NCI-H524 (cell line): ENCODE results near the gene OSCP1.
"Not testable (repeated sequence)": the region's sequence is repeated elsewhere in the genome, so short reads cannot be mapped to it uniquely, and the experiment has no call there.

ENCODE experiments used
- DNase-seq, 2 experiments: peaks; one replicate each; lab custom pipeline; 2025; lab: John Stamatoyannopoulos, UW

The OSCP1 gene, protein sequence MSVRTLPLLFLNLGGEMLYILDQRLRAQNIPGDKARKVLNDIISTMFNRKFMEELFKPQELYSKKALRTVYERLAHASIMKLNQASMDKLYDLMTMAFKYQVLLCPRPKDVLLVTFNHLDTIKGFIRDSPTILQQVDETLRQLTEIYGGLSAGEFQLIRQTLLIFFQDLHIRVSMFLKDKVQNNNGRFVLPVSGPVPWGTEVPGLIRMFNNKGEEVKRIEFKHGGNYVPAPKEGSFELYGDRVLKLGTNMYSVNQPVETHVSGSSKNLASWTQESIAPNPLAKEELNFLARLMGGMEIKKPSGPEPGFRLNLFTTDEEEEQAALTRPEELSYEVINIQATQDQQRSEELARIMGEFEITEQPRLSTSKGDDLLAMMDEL

DNA sequence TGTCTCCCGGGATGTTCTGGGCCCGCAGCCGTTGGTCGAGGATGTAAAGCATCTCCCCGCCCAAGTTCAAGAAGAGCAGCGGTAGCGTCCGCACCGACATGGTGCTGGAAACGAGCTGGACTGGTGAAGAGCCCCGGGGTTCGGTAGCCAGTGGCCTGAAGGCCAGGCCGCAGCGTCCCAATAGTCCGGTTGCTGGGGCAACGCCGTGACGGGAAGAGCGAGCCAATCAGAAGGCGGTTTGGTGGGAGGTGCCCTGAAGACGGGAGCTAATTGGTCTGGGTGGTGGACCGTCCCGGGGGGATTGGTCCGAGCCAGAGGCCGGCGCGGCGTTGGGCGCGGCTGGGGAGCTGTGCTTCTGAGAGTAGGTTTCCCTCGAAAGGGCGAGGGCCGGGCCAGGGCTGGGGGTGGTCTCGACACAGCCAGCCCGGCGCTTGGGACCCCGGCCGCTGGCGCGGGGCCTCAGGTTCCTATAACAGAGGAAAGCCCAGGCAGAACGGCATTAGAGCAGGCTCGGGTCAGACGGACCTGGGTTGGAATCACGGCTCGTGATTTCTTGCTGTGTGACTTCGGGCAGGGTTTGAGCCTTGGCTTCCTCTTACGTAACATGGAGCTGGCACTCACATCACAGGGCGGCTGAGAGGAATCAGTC is at the start of gene OSCP1:
Gene OSCP1 (minus strand): TSS at position 182 of the 649 bp plus-strand sequence. CDS start 82 bp downstream, at position 100.
- peak; percentile 81 to 94 for DNase-seq

DNA sequence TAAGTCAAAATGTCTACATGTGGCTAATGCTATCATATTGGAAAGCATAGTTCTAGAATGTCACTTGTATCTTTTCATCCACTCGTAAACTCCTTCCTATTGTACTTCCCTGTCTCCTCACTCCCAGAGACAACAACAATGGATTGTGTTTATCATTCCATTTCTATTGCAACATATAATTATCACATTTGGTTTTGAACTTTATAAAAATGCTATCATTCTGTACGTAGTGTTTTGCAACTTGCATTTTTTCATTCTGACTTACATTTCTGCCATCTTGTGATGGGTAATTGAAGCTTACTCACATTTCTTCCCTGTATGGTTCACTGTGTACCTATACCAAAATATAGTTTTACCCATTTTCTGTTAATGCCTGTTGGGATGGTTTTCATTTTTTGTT is 47.0 kb upstream of the OSCP1 start:
- no peak for DNase-seq

DNA sequence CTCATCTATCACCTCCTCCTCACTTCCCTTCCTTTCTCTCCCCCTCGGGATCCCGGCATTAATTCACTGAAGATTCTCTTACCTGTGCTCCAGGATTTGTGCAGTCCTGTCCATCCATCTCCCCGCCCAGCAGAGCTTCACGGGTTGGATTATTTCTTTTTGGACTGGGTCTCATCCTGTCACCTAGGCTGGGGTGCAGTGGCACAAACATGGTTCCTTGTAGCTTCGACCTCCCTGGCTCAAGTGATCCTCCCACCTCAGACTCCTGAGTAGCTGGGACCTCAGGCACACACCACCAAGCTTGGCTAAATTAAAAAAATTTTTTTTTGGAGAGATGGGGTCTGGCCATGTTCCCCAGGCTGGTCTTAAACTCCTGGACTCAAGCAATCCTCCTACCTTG is 44.7 kb upstream of the OSCP1 start:
- no peak for DNase-seq

DNA sequence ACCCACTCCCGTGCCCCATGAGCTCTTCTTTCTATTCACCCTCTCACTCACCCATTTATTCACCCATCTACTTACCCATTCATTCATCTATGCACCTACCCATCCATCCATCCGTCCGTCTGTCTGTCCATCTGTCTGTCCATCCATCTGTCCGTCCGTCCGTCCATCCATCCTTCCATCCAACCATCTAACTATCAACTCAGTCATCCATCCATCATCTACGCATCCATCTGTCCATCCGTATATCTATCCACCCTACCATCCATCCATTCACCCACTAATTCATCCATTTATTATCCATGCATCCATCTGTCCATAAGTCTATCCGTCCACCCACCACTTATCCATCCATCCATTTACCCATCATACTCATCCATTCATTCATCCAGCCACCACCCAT is 43.3 kb upstream of the OSCP1 start:
- DNase-seq: no peak

DNA sequence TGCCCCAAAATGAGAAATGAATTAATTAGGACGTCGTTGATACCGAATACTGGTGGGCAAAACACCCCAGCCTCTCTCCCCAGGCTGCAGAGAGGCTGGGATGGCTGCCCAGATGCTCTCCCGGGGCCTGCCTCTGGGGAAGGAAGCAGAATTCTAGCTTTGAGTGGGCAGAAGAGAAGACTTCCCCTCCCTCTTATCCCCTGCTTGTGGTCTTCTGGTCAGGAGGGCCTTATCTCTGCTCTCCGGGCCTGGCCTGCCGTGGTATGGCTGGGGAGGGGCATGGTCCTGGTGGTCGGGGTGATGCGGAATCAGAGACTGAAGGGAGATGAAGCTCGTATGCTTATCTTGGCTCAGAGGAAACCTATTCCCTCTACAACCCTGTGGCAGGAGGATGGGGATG is 42.2 kb upstream of the OSCP1 start:
- no peak for DNase-seq

DNA sequence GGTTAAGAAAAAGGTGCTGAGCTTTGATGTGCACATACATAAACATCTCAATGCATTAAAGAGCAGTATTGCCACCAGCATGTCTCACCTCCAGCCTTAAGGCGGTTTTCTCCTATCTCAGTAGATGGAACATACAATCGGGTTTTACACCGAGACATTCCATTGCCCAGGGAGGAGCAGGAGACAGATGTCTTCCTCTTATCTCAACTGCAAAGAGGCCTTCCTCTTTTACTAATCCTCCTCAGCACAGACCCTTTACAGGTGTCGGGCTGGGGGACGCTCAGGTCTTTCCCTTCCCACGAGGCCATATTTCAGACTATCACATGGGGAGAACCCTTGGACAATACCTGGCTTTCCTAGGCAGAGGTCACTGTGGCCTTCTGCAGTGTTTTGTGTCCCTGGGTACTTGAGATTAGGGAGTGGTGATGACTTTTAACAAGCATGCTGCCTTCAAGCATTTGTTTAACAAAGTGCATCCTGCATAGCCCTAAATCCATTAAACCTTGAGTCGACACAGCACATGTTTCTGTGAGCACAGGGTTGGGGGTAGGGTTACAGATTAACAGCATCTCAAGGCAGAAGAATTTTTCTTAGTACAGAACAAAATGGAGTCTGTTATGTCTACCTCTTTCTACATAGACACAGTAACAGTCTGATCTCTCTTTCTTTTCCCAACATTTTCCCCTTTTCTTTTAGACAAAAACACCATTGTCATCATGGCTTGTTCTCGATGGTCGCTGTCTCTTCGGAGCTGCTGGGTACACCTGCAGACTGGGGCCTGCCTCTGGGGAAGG is 39.2 kb upstream of the OSCP1 start:
- peak in 1 of 2 experiments; percentile 47 for DNase-seq

DNA sequence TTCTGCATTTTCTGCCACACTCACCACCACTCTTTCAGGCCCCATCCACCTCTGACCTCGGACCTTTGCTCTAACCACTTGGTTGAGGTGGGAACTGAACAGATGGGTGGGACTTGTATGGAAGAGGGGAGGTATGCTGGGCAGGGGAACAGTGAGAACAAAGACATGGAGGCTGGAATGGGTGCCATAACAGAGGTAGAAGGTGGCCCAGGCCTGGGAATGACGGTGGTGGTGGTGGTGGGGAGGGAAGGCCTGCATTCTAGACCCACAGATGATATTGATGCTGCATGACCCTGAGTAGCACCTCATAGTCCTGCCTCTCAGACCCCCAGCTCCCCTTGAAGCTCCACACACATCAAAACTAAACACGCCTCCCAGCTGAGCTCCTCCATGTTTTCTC is 37.7 kb upstream of the OSCP1 start:
- no peak for DNase-seq

DNA sequence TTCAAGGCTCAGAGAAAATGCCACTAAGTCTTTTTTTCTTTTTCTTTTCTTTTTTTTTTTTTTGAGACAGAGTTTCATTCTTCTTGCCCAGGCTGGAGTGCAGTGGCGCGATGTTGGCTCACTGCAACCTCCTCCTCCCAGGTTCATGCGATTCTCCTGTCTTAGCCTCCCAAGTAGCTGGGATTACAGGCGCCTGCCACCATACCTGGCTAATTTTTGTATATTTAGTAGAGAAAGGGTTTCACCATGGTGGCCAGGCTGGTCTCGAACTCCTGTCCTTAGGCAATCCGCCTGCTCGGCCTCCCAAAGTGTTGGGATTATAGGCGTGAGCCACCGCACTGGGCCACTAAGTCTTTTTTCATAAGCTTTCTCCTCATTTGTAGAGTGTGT is 37.1 kb upstream of the OSCP1 start:
- not testable (repeated sequence) for DNase-seq

DNA sequence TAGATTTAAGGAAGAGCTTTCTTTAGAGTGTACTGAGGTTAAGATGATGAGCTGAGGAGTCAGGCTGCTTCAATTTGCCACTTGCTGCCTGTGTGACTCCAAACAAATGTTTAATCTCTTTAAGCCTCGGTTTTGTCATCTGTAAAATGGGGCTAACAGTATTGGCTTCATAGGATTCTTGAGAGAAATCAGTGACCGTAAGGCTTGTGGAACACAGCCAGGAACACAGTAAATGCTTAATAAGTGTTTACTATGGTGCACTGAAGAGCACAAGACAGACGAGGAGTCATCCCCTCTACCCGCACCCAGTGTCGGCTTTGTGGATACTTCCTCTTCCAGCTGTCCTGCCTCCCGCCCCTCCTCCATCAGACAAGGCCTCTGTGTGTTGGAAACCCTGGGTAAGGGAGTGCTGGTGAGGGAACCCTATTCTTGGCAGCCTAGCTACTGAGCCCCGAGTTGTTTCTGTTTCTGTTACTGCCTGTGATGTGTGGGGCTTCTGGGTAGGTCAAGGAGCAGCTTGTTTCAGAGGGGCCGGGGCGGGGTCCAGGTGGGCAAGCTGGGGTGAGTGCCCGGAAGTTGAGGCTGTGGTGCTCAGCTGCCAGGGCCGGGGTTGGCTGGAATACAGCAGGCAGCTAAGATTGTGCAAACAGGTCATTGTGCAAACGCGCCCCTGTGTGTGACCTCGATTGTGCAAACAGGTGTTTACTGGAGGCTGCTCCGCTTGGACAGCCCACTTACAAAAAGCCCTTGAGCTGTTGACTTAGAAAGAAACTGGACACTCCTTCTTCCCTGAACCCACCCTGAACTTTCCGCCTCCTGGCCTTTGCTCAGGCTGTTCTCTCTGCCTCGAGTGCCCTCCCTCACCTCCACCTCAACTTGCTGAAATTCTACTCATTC is 36.4 kb upstream of the OSCP1 start:
- DNase-seq: no peak

DNA sequence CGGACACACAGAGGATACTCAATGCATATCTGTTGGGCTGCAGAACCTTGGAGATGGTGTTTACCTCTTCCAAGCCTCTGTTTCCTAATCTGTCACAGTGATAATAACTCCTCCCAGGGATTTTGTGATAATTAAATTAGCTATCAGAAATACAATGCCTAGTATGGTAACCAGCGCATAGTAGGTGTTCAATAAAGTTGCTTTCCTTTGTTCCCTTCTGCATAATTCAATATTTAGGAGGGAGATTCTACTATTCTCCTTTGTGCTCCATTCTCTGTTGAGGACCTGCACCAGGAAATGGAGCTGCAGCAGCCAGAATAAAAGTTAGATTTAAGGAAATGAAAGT is 35.8 kb upstream of the OSCP1 start:
- DNase-seq: no peak

DNA sequence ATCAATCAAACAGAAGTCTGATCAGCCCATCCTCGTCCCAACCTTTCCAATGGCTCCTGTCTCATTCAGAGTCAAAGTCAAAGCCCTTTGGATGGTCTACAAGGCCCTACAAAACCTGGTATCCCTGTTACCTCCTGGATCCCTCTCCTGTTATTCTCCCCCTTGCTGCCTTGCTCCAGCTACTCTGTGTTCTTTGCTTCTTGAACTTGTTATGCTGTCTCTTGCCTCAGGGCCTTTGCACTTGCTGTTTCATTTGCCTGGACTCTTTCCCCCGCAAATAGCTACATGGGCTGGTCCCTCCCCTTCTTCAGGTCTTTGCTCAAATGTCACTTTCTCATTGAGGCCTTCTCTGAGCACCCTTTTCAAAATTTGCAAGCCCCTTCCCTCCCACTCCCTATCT is 33.8 kb upstream of the OSCP1 start:
- no peak for DNase-seq

DNA sequence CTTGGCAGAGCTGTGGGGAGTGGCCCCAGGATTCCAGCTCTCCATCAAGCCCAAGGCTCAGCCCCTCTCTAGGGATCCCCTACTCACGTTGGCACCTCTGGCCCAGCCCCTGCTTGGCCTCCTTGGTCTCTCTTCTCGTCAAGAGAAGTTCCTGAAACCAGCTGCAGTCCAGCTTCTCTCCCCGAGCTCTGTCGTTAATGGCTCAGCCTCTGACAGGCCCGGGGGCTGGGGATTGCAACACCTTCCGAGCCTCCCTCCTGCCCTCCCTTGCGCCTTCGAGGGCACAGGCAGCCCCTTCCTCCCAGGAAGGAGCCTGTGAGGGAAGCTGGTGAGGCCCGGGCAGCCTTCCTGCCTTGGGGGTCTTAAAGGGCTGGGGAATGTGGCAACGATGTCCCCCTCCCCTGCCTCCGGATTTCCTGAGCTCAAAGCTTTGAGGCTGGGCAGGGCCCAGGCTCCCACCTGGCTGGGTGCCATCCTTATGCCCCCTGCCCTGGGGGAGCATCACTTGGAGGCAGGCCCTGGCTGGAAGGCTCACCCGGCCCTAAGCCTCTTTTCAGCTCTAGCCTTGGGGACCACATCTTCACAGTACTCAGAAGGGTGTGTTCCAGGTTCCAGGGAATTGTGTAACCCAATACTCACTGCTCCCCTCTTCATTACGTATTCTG is 32.6 kb upstream of the OSCP1 start, which contains the start of gene CSF3R:
Gene CSF3R (minus strand): TSS at position 190 of the 665 bp plus-strand sequence. CDS start 3,417 bp downstream, outside the sequence.
- peak in 1 of 2 experiments; percentile 31 for DNase-seq

DNA sequence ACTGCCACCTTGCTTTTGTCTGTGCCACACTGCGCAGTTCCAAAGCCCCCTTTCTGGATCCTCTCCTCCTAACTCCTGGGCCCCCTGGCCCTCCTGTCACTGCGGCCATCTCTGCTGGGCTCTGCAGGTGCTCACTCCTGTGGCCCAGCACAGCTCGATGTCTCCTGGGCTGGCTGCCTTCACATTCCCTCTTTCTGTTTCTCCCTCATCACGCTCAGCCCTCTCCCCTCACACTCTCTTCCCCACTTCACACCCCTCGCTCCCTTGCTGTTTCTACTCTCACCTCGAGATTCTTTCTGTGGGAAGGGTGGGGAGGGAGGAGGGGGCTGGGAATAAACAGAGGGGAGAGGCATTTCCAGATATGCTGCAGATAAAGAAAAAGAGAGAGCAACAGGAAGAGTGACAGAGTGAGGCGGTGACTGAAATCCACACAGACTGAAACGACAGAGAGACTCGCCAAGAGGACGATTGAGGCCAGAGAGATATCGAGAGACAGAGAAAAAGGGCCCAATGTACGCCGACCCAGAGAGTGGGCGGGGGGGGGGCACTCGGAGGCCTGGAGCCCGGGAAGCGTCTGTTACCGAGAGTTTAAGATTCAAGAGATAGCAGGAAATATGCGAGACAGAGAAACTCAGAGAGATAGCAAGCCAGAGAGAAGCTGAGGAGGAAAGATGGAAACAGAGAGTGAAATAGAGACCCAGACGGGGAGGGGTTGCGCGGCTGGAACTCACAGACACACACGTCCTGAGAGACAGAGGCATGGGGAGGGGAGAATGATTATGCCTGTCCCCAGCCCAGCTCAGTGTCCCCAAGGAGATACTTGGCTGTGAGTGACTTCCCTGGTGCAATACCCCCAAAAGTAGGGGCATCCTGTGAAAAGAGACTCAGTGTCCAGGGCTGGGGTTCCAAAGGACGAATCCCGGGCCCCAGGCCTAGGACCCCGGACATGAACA is 31.8 kb upstream of the OSCP1 start:
- DNase-seq: no peak

DNA sequence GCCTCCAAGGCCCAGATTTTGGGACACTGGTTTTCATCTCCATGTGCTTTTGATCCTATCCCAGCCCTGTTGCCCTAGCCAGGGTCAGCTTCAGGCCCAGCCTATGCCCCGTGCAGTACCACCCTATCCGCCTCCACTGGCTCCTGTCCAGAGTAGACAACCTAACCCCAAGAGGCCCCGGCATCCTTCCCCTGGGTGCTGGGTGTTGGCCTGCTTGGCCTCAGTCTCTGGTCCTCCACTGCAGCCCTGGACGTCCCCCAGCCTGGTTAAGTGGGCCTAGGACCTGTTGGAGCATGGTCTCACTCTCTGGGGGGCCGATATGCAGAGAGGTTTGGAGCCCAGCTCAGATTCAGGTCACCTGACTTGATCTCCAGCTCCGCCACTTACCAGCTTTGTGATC is 30.8 kb upstream of the OSCP1 start:
- DNase-seq: no peak

DNA sequence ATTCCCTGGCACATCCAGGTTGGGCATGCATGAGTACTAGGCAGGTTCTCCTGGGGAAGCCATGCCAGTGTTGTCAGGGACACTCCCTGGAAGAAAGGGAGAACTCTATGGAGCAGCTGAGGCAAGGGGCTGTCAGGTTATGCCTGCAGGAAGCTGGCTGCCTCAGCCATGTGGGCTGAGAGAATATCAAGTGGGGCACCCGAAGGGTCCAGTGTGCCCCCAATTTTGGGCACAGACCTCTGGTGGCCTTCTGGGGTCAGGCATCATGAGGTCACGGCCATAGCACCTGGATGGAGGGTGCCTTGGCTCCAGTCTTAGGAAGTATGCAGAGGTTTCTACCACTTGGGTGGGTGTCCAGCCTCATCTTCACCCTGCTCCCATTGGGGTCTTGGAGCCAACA is 29.9 kb upstream of the OSCP1 start:
- no peak for DNase-seq

DNA sequence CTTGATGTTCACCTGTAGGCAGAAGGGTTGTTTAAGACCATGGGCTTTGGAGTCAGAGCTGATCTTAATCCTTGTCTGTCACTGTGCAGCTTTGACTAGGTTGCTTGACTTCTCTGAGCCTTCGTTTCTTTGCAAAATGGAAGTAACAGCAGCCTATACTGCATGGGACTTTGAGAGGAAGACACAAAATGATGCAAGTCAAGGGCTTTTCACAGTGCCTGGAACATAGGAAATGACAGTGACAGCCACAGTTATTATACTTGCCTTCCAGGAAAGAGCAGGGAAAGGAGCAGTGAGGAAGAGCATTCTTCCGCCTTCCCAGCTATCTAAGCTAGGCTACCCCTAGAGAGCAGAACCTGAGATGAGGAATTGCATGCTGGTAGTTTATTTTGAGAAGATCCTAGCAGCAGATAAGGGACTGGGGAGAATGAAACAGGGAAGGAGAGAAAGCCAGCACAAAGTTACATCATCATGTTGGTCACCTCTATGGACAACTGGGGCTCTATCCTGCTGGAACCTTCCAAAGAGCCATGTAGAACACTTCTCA is 29.3 kb upstream of the OSCP1 start:
- DNase-seq: no peak

DNA sequence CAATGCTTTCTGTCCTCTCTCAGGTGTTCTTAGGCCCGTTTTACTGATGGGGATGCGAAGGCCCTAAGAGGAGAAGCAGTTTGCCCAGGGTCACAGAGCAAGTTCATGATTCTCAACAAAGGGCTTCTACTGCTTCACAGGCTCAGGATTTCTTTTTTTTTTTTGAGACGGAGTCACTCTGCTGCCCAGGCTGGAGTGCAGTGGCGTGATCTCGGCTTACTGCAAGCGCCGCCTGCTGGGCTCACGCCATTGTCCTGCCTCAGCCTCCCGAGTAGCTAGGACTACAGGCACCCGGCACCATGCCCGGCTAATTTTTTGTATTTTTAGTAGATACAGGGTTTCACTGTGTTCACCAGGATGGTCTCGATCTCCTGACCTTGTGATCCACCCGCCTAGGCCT is 27.4 kb upstream of the OSCP1 start:
- DNase-seq: not testable (repeated sequence)

DNA sequence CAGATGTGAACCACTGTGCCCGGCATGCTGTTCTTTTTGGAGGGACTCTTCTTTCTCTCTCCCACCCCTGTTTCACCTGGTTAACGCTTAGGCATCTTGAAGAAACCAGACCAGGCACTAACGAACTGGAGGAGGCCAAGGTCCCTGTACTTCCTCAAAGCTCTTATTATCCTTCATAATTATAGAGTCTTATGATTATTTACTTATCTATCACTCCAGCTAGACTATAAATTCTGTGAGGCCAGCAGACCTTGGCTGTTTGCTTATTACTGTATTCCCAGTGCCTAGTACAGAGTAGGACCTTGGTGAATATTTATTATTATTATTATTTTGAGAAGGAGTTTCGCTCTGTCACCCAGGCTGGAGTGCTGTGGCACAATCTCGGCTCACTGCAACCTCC is 26.7 kb upstream of the OSCP1 start:
- DNase-seq: no peak

DNA sequence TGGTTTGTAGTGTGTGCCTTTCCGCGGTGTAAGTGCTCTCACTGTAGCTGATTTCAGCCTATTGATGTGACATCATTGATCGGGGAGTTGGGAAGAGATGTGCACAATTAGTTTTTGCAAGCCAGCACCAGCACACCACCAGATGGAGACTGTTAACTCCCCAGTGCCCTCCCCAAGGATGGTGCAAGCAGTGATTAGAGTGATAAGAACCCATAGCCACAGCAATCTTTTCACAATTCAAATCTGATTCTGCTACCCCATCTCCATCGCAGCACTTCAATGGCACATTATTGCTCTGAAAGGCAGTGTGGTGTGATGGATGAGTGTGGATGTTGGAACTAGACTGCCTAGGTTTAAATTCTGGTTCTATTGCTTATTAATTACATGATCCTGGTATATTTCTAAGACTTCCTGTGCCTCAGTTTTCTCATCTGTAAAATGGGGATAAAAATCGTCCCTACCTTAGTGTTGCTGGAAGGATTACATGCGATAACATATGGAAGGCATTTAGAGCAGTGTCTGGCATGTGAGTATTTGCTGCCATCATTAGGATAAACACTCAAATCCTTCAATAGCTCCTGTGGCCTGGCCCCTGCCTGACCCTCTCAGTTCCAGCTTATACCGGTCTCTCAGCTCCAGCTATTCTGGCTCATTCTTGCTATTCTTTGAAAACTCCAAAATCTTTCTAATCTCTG is 25.8 kb upstream of the OSCP1 start:
- peak in 1 of 2 experiments; percentile 30 for DNase-seq
